Measurements from ENCODE around the gene SLC38A9.

The SLC38A9 gene

GRCh38 chr5:55682071-55682470 lies 30.1 kb downstream of the SLC38A9 start:
- H3K4me1 ChIP-seq (ENCODE audit: low read length) = no peaks in the 10 kb centered on the region
- no peak overlapping the region for H3K4me2 ChIP-seq (ENCODE audit: low read length)
- H4K20me1 ChIP-seq (ENCODE audit: insufficient read depth, low read length) = no peaks in the 10 kb centered on the region
- H3K79me2 ChIP-seq (ENCODE audit: low read length) = no peaks in the 10 kb centered on the region
- no peak overlapping the region for H3K4me3 ChIP-seq (ENCODE audit: low read length)
- H3K27me3 ChIP-seq (ENCODE audit: low read depth, low read length) = no peaks in the 10 kb centered on the region
- no peak overlapping the region for H2AFZ ChIP-seq (ENCODE audit: low read depth, low read length)
- no peak overlapping the region for H3K27ac ChIP-seq (ENCODE audit: low read length)
- TF ChIP-seq EZH2phosphoT487 (IDR thresholded peaks at IDR 0.05; ENCODE audit: low read depth) (no peak), CTCF (IDR thresholded peaks at IDR 0.05; ENCODE audit: low read depth, low read length) (no peak)
- H3K9me3 ChIP-seq (ENCODE audit: insufficient read depth, low read length) = no peaks in the 10 kb centered on the region
- no peak overlapping the region for H3K9ac ChIP-seq (ENCODE audit: low read length)
- no peaks in the 10 kb centered on the region for H3K36me3 ChIP-seq (replicated peaks; ENCODE audit: low read depth, low read length)

GRCh38 chr5:55681301-55681700 lies 30.8 kb downstream of the SLC38A9 start:
- Histone ChIP-seq H3K27ac (ENCODE audit: low read length) (no peak overlapping the region), H3K4me3 (ENCODE audit: low read length) (no peak overlapping the region), H3K4me2 (ENCODE audit: low read length) (no peak overlapping the region), H3K36me3 (replicated peaks; ENCODE audit: low read depth, low read length) (no peaks in the 10 kb centered on the region), H3K27me3 (ENCODE audit: low read depth, low read length) (no peaks in the 10 kb centered on the region), H3K9me3 (ENCODE audit: insufficient read depth, low read length) (no peaks in the 10 kb centered on the region), H3K79me2 (ENCODE audit: low read length) (no peaks in the 10 kb centered on the region), H3K4me1 (ENCODE audit: low read length) (no peaks in the 10 kb centered on the region), H4K20me1 (ENCODE audit: insufficient read depth, low read length) (no peaks in the 10 kb centered on the region), H3K9ac (ENCODE audit: low read length) (no peak overlapping the region), H2AFZ (ENCODE audit: low read depth, low read length) (no peak overlapping the region)
- no peak for TF ChIP-seq EZH2phosphoT487 (IDR thresholded peaks at IDR 0.05; ENCODE audit: low read depth)

- TF ChIP-seq CTCF (IDR thresholded peaks at IDR 0.05; ENCODE audit: low read depth, low read length) = no peak
- no peak for TF ChIP-seq EZH2phosphoT487 (IDR thresholded peaks at IDR 0.05; ENCODE audit: low read depth)
Observed at GRCh38 chr5:55680353-55680752, 31.8 kb downstream of the SLC38A9 start.

GRCh38 chr5:55679556-55679955 lies 32.6 kb downstream of the SLC38A9 start:
- Histone ChIP-seq H3K79me2 (ENCODE audit: low read length) (no peaks in the 10 kb centered on the region), H3K36me3 (replicated peaks; ENCODE audit: low read depth, low read length) (no peaks in the 10 kb centered on the region), H2AFZ (ENCODE audit: low read depth, low read length) (no peak overlapping the region), H3K9me3 (ENCODE audit: insufficient read depth, low read length) (no peaks in the 10 kb centered on the region), H3K4me2 (ENCODE audit: low read length) (no peak overlapping the region), H3K4me1 (ENCODE audit: low read length) (no peaks in the 10 kb centered on the region), H3K27ac (ENCODE audit: low read length) (no peak overlapping the region), H3K4me3 (ENCODE audit: low read length) (no peak overlapping the region), H3K9ac (ENCODE audit: low read length) (no peak overlapping the region), H3K27me3 (ENCODE audit: low read depth, low read length) (no peaks in the 10 kb centered on the region), H4K20me1 (ENCODE audit: insufficient read depth, low read length) (no peaks in the 10 kb centered on the region)
- TF ChIP-seq EZH2phosphoT487 (IDR thresholded peaks at IDR 0.05; ENCODE audit: low read depth) (no peak), CTCF (IDR thresholded peaks at IDR 0.05; ENCODE audit: low read depth, low read length) (no peak)

More at GRCh38 chr5:55680353-55680752, 31.8 kb downstream of the SLC38A9 start:
- no peaks in the 10 kb centered on the region for H4K20me1 ChIP-seq (ENCODE audit: insufficient read depth, low read length)
- no peak overlapping the region for H3K4me3 ChIP-seq (ENCODE audit: low read length)
- no peaks in the 10 kb centered on the region for H3K36me3 ChIP-seq (replicated peaks; ENCODE audit: low read depth, low read length)
- H3K27ac ChIP-seq (ENCODE audit: low read length) = no peak overlapping the region
- H3K4me1 ChIP-seq (ENCODE audit: low read length) = no peaks in the 10 kb centered on the region
- no peaks in the 10 kb centered on the region for H3K79me2 ChIP-seq (ENCODE audit: low read length)
- no peak overlapping the region for H3K9ac ChIP-seq (ENCODE audit: low read length)
- H3K9me3 ChIP-seq (ENCODE audit: insufficient read depth, low read length) = no peaks in the 10 kb centered on the region
- H2AFZ ChIP-seq (ENCODE audit: low read depth, low read length) = no peak overlapping the region
- no peak overlapping the region for H3K4me2 ChIP-seq (ENCODE audit: low read length)
- H3K27me3 ChIP-seq (ENCODE audit: low read depth, low read length) = no peaks in the 10 kb centered on the region

- peaks cover 3% of the 10 kb centered on the region for H3K36me3 ChIP-seq (replicated peaks; ENCODE audit: low read depth, low read length)
- H3K79me2 ChIP-seq (ENCODE audit: low read length) = no peaks in the 10 kb centered on the region
- H2AFZ ChIP-seq (ENCODE audit: low read depth, low read length) = no peak overlapping the region
- TF ChIP-seq CTCF (IDR thresholded peaks at IDR 0.05; ENCODE audit: low read depth, low read length) = no peak
- no peak for TF ChIP-seq EZH2phosphoT487 (IDR thresholded peaks at IDR 0.05; ENCODE audit: low read depth)
- H3K9ac ChIP-seq (ENCODE audit: low read length) = no peak overlapping the region
- H3K4me3 ChIP-seq (ENCODE audit: low read length) = no peak overlapping the region
- no peaks in the 10 kb centered on the region for H4K20me1 ChIP-seq (ENCODE audit: insufficient read depth, low read length)
- H3K27ac ChIP-seq (ENCODE audit: low read length) = no peak overlapping the region
- H3K4me2 ChIP-seq (ENCODE audit: low read length) = no peak overlapping the region
- H3K4me1 ChIP-seq (ENCODE audit: low read length) = peaks cover 7% of the 10 kb centered on the region
- no peaks in the 10 kb centered on the region for H3K27me3 ChIP-seq (ENCODE audit: low read depth, low read length)
- H3K9me3 ChIP-seq (ENCODE audit: insufficient read depth, low read length) = no peaks in the 10 kb centered on the region
Observed at GRCh38 chr5:55675119-55675518, 37.0 kb downstream of the SLC38A9 start.

All from OCI-LY3 (cell line).